GM21529 (cell line): ENCODE data around the gene ZNF385A.
"Not testable (repeated sequence)": the region's sequence is repeated elsewhere in the genome, so short reads cannot be mapped to it uniquely, and the experiment has no call there.

ENCODE experiments used
- ATAC-seq: cut with Tn5 transposase; IDR thresholded peaks from one replicate; pipeline ENCODE4 v1.9.1; 2021; ENCODE audit not compliant: unreplicated experiment

ZNF385A gene

GRCh38 chr12:54358191-54358944 is 26.2 kb downstream of the ZNF385A start:
- peak; percentile 42 for ATAC-seq

- ATAC-seq = no peak
Measured at GRCh38 chr12:54357506-54358190, 26.9 kb downstream of the ZNF385A start.

DNA sequence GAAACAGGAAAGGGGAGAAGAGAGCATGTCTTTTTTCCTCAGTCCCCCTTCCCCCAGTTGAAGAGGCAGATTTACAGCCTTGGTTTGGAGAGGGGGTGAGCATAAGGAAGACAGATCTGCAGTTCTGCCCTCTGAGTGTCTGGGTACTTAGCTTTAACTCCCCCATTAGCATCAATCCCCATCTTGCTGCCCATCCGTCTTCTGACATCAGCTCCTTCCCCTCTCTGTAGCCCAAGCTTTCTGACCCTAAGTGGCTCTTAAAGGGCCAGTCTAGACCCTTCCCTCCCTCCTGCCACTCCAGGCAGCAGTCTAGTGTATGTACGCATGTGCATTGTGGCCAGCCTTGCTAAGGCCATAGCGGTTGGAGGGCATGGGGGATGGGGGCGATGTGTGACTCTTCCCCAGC is 27.6 kb downstream of the ZNF385A start:
- no peak for ATAC-seq

- no peak for ATAC-seq
Measured at GRCh38 chr12:54356228-54356627, 28.3 kb downstream of the ZNF385A start.

GRCh38 chr12:54355104-54355815 is 29.3 kb downstream of the ZNF385A start:
- no peak for ATAC-seq

GRCh38 chr12:54354271-54354670 is 30.3 kb downstream of the ZNF385A start:
- not testable (repeated sequence) for ATAC-seq

GRCh38 chr12:54352891-54353874 is 31.4 kb downstream of the ZNF385A start:
- ATAC-seq = no peak

- ATAC-seq = no peak
Measured at GRCh38 chr12:54352022-54352531, 32.5 kb downstream of the ZNF385A start.

GRCh38 chr12:54351341-54351740 is 33.2 kb downstream of the ZNF385A start:
- ATAC-seq = no peak

- no peak for ATAC-seq
Measured at GRCh38 chr12:54350743-54351142, 33.8 kb downstream of the ZNF385A start.

DNA sequence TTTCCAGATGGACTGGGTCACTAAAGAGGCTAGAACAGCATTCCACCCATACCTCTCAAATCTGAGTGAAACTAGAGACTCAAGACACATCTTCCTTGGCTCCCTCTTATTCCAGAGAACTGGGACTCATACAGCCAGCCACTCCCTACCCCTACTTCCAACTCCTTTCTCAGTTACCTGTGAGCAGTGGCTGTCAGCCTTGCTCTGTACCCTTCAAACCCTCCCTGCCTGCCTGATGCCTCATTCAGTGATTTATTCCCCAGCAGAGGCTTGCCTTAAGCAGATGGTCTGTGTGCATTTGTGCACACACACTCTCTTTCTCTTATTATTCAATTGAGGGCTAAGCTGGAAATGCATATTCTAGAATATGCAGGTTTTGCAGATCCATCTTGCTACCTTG is 34.9 kb downstream of the ZNF385A start:
- no peak for ATAC-seq

- no peak for ATAC-seq
Measured at GRCh38 chr12:54349036-54349435, 35.5 kb downstream of the ZNF385A start.

DNA sequence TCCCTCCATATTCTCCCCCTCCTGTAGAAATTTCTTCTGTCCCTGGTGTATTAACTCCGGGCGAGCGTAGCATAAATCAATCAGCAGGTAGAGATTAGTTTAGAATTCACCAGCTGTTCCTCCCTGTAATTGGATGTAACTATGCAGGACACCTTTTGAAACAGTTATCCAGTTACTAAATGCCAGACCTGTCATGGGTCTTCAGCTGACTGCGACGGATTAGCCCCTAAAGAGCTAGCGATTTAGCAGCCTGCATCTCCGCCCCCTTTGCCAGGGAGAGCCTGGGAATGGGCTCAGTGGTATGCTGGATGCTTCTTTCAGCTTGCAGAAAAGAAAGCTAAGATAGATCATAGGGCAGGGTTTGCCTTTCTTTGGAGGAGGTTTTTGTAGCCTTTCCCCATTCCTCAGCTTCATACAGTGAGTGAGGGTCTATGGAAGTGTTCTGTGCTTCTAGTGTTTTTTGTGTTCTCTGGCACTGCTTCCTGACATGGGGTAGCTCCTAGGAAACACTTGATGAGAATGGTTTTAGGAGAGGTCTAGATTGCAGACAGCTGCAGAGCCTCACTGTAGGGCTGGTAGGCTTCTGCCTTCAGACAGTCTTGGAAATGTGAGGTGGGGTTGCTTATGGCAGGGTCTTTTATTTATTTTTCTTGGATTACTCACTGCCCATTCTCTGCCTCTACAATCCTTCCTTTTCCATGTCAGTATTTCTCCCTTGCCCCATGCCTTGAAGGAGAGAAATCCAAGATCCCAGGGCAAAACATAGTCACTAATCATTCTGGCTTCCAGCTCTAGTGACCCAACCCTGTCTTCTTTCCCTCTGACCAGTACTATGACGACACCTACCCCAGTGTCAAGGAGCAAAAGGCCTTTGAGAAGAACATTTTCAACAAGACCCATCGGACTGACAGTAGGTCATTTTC is 42.9 kb downstream of the ZNF385A start:
- no peak for ATAC-seq

DNA sequence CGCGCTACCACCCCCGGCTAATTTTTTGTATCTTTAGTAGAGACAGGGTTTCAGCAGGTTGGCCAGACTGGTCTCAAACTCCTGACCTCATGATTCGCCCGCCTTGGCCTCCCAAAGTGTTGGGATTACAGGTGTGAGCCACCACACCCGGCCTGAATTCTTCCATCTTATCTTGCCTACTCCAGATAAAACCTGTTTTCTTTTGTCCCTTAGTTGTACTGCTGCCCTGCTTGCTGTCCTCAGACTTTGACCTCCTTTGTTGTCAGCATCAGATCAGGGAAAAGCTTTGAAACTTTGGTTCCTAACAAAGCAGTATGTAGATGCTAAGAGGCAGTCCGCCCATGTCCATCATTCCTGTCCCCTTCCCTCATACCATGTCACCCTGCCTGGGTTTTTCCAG is 43.7 kb downstream of the ZNF385A start:
- no peak for ATAC-seq

GRCh38 chr12:54338698-54339296 is 45.7 kb downstream of the ZNF385A start:
- no peak for ATAC-seq

DNA sequence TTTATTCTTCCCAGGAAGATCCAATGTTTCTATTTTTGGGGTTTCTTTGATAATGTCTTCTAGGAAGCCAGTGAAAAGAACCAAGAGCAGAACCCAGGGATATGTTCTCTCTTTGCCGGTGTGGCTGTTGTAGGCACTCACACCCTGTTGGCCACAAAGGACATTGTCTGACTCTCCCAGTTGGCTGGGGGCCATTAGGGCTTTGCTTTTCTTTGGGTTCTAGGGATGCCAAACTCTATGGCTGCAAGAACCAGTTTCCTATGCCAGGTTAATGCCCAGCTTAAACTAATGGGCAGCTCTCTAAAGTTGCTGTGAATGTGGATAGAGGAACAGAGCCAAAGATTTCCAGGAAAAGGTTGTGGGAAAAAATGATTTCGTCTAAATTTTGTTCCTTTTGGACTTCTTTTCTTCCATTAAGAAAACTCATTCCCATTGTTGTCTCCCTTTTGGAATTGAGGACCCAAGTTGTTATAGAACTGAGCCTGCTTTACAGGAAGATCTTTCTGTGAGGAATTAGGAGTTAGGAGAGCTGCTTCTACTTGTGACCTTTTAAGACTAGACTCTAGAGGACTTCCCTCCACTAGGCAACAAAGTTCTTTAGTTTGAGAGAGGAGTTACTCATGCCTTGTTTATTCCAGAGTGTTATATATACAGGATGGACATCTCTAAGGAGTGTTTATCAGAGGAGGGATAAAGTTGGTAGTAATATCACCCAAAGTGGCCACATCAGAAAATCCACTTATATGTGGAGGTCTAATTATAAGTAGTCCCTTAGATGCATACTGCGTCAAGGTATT is 46.5 kb downstream of the ZNF385A start:
- ATAC-seq = no peak

- no peak for ATAC-seq
Measured at GRCh38 chr12:54337280-54337842, 47.2 kb downstream of the ZNF385A start.
